NK-92 treated with Interleukin-12 subunit alpha and Interleukin-12 subunit beta, amount 100 ng/mL, for 24 hours (cell line): Measurements from ENCODE around the gene TMBIM1.

ENCODE experiments used
- DNase-seq: peaks from one replicate; lab custom pipeline; 2025; lab: John Stamatoyannopoulos, UW

Gene TMBIM1

GRCh38 chr2:218292048-218293014 is at the start of gene TMBIM1:
Gene TMBIM1 (minus strand): TSS chr2:218292503. CDS start chr2:218282141, 10,362 bp downstream.
- no peak for DNase-seq

DNA sequence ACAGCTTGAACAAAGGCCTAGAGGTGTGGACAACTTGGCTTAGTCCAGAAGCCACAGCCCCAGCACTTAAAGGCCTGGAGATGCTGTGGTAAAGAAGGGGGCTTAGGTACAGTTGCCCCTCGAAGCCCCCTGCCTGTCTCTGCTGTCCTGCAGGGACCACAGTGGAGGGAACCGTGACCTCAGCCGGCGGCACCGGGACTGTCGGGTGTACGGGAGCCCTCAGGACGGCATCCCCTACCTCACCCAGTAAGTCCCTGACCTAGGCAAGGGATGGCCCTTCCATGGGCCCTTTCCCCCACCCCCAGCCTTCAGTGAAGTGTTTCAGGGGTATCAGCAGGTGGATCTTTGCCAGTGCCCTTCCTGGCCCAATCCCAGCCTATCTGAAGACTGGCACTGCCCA is 49.1 kb upstream of the TMBIM1 start:
- no peak for DNase-seq

- DNase-seq = no peak
Measured at GRCh38 chr2:218340656-218341055, 48.4 kb upstream of the TMBIM1 start.

DNA sequence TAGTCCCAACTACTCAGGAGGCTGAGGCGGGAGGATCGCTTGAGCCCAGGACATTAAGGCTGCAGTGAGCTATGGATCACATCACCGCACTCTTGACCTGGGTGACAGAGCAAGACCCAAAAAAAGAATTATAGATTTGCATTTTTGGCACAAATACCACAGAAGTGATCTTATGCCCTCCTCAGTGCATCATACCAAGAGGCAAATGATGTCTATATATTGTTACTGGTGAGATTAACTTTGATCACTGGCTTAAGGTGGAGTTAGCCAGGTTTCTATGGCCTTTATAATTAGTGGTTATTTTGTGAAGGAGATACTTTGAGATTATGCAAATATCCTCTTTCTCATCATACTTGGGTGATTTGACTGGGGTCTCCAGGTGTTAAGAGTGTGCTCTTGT is 42.2 kb upstream of the TMBIM1 start:
- no peak for DNase-seq

GRCh38 chr2:218332920-218333645 is 40.8 kb upstream of the TMBIM1 start:
- no peak for DNase-seq

GRCh38 chr2:218332288-218332687 is 40.0 kb upstream of the TMBIM1 start:
- no peak for DNase-seq

DNA sequence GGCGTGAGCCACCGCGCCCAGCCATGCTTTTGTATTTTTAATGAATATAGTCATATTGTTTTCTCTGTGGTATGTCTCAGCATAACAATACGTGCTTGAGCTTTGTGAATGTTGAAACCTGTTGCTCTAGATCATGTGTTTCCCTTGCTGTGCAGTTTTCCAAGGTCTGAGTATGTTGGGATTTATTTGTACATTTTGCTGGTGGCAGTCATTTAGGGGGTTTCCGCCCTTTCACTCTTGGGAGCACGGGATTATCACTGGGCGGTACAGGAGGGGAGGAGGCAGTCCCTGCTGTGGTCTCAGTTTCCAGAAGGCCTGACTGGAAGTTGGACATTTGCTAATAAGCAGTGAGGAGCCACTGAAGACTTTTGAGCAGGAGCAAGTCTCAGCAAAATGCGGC is 39.4 kb upstream of the TMBIM1 start:
- no peak for DNase-seq

DNA sequence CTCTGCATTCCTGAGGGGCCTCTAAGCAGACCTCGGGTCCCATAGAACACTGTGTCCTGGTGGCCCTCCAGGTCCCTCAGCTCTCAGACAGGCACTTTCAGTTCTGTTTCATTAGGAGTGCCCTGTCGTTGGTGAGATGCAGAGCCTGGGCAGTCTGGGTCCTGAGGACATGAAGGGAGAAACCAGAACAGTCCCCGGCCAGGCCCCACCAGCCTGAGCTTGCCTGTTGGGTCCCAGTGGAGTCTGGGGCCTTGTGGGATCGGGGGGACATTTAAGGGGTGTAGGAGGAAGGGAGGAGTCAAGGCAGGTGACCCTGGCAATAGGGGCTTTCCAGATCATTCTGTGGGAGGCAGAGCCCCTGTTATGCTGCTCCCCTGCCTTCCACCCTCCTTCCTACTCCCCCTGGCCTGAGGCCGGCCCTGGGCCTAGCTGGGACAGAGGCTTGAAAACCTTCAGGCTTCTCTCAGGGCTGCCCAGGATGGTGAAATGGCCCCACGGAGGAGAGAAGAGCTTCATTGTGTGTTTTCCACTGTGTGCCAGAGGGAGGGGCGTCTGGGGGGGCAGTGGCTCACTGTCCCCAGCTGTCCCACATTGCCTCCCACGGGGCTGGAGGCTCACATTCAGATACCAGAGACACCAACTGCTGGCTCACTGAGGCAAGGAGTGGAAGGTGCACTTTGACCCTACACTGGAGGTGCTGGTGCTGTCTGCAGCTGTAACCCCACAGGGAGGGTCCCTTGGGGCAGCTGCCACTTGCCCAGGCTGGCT is 37.7 kb upstream of the TMBIM1 start:
- DNase-seq = no peak

- no peak for DNase-seq
Measured at GRCh38 chr2:218329027-218329825, 36.9 kb upstream of the TMBIM1 start.

- DNase-seq = no peak
Measured at GRCh38 chr2:218328294-218328693, 36.0 kb upstream of the TMBIM1 start.

DNA sequence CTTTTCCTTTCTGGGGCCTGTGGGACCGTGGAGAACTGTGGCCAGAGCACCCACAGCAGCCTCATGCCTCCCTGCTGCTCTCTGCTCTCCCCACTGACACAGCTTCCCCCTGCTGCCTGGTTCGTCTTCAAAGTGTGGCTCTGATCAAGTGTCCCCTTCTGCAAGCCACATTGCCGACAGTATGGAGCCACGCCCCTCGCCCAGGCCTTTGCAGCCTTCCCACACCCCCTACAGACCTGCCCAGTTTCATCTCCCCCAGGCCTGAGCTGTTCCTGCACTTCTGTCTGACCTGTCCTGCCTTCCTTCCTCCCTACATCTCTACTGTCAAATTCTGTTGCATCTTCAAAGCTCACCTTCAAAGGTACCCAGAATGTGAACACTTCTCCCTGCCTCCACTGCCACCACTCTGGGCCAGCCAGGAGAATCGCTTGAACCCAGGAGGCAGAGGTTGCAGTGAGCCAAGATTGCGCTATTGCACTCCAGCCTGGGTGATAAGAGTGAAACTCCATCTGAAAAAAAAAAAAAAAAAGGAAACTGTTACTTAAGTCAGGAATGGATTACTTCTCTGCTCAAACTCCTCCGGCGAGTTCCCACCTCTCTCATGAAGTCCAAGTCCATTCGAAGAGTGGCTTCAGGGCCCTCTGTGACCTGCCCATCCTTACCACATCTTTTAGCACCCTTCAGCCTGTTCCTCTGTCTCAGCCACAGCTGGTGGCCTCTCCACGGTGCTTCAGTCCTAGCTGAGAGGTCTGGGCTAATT is 35.3 kb upstream of the TMBIM1 start:
- DNase-seq = no peak

DNA sequence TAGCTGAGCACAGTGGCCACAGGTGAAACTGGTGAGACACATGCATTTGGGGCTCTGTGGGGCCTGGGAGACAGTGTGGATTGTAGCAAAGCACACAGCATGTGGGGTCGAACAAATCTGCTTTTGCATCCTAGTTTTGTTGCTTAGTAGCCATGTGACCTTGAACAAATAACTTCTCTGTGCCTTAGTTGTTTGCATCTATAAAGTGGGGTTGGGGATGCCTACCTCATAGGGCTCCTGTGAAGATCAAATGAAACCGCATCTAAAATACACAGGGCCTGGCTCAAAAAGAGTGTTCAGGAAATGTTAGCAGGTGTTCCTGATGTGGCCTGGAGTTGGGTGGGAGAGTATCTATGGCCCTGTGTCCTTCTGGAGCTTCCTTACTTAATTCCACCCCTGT is 34.0 kb upstream of the TMBIM1 start:
- no peak for DNase-seq

- DNase-seq = no peak
Measured at GRCh38 chr2:218325566-218326160, 33.4 kb upstream of the TMBIM1 start.

DNA sequence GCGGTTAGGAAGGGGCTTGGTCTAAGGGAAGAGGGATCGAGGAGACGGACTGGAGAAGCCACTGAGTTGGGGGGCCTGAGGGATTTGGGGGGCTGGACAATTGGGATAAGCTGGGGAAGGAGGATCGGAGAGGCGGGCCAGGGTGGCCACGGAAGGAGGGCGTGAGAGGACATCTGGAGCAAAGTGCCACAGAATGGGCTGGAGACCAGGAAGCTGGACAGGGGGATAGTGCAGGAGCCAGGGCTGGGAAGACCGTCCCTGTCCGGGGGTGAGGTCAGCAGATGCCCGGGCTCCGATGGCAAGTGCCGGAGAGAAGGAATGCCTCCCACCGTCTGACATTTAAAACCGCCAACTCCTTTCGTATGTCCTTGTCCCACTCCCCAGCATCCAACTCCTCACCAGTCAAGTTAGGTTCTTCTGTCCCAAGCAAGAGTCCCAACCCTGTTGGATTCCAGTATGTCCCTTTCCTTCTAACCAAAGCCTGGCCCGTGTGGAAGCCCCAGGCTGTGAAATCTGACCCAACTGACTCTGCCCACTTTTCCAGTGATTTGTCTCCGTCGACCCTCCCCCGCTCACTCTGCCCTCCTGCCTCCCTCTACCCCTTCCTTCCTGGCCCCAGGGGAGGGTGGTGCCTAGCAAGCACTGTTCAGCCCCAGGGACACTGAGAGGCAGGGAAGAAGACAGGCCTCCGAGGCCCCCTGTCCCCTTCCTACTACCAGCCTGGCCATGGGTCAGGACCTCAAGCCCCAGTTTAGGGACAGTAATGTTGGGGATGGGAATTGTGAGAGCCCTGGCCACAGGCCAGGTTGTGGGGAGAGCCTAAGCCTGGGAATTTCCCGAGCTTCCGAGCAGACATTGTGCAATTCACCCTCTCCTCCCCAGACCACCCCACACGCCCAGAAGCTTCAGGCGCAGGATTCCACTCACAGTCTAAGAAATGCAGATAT is 31.5 kb upstream of the TMBIM1 start:
- no peak for DNase-seq

DNA sequence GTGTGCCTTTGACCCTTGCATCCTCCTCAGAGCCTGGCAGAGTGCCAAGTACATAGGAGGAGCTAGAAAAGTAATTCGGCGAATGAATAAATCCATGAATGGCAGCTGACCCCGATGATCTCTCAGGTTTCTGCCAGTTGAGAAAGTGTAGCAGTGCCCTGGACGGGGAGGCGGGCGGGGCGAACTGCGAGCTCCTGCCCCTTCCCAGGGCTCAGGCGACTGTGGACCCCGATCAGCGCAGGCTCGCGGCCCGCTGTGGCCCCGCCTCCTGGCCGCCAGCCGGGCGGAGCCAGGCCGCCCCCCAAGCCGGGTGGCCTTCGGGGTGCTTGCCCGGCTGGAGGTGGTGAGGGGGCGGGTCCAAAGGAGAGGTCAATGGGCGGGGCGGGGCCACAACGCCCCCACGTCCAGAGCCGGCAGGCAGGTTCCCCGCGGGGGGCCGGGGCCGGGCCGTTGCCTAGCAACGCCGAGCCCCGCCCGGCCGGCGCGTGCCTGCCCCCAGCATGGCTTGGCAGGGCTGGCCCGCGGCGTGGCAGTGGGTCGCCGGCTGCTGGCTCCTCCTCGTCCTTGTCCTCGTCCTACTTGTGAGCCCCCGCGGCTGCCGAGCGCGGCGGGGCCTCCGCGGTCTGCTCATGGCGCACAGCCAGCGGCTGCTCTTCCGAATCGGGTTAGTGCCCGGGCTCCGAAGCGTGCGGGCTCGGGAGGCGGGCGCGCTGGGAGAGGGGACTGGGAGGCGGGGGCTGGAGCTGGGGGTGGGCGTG is 30.6 kb upstream of the TMBIM1 start:
- no peak for DNase-seq

- no peak for DNase-seq
Measured at GRCh38 chr2:218320704-218321336, 28.5 kb upstream of the TMBIM1 start.

GRCh38 chr2:218319813-218320365 is 27.6 kb upstream of the TMBIM1 start:
- no peak for DNase-seq

DNA sequence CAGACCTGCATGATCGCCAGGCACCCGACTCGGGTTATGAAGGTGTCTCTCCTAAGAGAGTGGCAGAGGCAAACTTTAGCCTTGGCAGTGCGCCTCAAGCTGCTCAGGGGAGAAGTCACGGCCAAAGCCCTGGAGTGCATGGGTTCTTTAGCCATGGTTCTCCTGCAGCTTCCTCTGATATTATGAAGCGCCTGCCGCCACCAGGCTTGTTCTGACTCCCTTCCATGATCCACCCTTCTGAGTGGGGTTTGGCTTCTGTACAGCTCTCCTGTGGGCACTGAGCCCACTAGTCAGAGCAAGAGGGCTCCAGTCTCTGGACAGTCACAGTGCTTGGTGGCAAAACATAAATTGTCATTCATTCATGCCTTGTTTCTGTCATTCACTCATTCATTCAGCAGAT is 25.9 kb upstream of the TMBIM1 start:
- no peak for DNase-seq
